ENCODE data around the gene SLC28A1.
A peak's percentile ranks its signal among the peaks of the same experiment; 100 is the strongest.

The SLC28A1 gene

DNA sequence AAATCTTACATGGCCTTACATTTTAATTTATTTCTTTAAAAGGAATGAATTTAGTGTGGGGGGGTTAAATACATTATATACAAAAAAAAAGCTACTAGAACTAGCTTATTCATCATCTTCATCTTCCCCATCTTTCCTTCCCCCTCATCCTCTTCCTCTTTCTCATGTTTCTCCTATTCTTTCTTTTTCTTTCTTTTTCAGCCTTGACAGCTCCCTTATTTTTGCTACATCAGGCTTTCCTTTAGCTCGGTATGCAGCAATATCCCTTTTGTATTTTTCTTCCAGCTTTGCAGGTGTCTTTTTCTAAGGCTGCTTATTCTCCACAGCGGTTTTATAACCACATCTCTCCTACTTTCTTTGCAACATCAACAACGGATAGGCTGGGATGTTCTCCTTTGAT is 55.9 kb downstream of the SLC28A1 start:
- DNase-seq (ENCODE audit: low spot score) = no peak

GRCh38 chr15:84942456-84942855 is 58.0 kb downstream of the SLC28A1 start:
- DNase-seq (ENCODE audit: low spot score) = no peak

DNA sequence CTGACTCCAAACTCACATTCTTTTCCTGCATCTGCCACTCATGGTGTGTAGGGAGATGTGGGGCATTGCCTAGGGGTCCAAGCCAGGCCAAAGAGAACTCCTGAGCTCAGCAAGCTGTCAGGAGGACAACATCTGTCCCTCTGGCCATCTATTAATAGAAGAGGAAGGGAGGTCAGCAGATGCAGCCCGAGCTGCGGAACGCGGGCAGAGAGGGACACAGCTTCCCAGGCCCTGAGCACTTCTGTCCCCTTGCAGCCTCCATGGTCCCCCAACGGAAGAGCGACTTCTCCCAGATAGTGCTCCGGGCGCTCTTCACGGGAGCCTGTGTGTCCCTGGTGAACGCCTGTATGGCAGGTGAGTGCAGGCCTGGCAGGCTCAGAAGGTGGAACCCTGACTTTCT is 59.8 kb downstream of the SLC28A1 start:
- no peak for DNase-seq (ENCODE audit: low spot score)

DNA sequence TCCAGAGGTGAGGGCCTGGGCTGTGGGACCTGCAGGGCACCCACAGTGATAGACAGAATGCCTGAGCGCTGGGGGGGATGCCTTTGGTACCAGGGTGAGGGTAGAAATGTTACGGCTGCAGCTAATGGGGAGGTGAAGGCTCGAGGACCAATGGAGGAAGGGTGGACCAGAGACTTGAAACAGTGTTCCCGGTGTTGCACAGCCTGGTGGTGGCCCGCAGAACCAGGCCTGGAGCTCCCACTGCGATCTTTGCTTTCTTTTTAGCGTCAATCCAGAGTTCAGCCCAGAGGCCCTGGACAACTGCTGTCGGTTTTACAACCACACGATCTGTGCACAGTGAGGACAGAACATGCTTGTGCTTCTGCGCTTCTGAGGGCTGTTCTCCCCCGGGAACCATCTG is 60.4 kb downstream of the SLC28A1 start:
- DNase-seq (ENCODE audit: low spot score) = no peak

- no peak for DNase-seq (ENCODE audit: low spot score)
These were observed 62.5 kb downstream of the SLC28A1 start for GRCh38 chr15:84946772-84947489.

DNA sequence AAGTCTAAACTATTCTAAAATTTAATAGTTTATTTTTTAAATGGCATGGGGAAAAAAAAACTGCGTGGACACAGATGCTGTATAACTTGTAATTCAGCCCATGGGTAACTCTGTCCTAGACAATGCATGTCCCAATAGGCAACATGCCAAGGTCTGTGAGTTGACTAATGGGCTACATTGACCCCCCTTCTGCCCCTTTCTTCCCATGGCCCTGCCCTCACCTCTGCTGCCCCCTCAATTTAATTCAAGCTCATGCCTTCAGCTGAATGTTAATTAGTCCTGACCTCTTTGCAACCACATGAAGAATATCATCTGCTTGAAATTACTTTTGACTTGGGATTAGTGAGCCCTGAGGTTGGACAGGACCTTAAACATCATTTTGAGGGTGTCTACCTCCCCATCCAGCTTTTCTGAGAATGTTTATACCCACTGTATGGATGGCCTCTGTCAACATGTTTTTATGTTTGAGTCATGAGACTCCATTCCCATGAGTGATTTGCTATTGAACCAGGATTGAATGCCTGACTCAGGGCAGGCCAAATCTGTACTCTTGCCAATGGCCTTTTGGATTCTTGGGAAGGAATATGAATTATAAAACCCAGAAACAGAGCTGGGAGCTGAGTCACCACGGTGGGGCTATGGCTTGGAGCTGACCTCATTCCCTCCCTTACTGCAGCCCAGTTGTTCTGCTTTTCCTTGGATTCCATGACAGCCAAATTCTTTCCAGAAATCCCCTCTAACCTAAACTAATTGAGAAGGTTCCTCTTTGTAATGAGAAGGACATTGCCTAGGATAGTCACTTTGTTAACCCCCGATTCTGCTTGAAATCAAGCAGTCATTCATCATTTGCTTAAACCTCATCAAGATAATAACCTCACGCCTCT is 63.7 kb downstream of the SLC28A1 start:
- no peak for DNase-seq (ENCODE audit: low spot score)

DNA sequence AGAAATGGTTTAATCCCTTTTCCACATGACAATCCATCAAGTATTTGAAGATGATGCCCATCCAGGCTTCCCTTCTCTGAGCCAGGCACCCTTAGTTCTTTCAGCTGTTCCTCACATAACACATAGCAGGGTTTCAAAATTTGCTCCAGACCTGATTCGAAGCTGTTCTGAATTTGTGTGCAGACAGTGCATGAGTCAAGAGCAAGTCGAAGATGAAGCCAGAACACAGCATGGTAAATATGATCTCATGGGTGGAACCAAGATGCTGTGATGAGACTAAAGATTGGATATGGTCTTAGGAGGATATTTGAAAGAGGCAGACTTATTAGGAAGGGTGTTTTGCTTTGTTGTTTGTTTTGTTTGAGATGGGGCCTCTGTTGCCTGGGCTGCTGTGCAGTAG is 64.6 kb downstream of the SLC28A1 start:
- no peak for DNase-seq (ENCODE audit: low spot score)

DNA sequence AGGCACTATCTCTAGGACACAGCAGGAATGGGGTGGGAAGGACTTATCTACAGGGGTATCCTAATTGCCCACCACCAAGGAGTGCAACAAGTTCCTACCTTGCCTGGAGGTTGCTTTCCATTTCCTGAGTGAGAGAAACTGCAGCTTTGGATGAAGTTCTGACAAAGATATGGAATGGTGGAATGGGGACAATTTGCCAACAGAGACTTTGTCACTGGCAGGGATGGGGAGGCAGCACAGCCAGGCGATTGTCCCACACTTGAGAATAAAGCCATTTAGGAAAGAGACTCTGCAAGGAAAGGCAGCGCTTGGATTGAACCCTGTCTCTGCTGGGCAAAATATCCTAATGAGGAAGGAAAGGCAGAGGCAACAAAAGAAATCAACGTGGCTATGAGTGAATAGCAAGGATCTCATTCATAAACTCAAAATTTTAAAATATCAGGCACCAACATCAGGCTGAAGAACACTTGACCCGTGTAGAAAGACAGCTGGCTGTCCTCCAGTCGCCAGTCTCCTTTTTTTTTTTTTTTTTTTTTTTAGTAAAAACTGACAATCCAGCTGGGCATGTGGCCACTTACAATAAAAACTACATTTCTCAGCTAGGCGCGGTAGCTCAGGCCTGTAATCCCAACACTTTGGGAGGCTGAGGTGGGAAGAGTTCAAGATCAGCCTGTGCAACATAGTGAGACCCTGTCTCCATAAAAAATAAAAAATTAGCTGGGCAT is 65.5 kb downstream of the SLC28A1 start:
- no peak for DNase-seq (ENCODE audit: low spot score)

DNA sequence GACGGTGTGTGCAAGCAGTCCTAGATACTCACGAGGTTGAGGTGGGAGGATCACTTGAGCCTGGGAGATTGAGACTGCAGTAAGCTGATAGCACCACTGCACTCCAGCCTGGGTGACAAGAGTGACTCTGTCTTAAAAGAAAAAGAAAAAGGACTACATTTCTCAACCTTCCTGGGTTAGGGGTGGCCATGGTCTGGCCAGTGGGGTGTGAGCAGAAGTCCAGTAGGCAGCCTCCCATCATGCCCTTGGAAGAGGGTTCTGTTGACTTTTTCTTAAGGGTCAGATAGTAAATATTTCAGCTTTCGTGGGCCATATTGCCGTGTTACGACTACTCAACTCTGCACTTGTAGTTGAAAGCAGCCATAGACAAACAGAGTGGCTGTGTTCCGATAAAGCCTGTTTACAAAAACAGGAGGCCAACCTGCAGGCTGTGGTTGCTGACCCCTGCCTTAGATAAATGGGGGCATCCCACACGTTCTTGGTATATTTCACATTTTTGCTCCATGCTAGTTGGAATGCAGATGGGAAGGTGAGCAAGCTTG is 66.2 kb downstream of the SLC28A1 start:
- DNase-seq (ENCODE audit: low spot score) = no peak

DNA sequence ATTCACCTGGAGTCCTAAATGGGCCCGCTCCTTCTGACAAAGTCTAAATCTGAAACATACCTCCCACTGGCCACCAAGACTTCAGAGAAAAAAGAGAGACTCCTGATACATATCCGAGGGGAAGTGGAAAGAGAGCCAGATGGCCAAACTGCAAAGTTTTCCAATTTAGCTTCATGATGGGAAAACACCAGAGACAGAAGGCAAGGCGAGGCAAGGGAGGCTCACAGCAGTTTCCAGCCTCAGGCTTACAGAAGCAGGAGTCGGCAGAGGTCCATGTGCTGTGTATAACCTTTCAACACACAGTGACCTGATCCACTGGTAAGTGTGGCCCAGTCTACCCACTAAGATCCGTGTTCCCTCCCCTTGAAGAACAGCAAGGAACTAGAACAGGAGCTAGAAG is 67.3 kb downstream of the SLC28A1 start:
- DNase-seq (ENCODE audit: low spot score) = no peak

GRCh38 chr15:84953136-84953535 is 68.7 kb downstream of the SLC28A1 start:
- no peak for DNase-seq (ENCODE audit: low spot score)

DNA sequence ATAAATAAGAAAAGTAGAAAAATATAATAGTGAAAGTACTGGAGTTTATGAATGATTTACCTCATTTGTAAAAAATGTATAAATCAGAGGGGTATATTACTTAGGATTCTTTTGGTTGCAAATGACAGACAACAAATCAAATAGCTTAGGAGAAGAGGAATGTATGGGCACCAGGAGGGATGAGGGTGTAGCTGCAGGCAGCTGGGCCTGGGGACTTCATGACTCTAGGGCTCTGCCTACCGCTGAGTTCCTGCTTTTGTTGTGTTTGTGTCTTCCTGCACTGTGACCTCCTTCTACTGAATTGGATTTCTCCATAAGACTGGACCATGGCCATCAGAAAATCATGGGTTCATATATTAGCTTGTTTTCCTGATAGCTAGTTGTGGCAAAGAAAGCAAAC is 69.3 kb downstream of the SLC28A1 start:
- DNase-seq (ENCODE audit: low spot score) = no peak

- peak; percentile 38 for DNase-seq (ENCODE audit: low spot score)
These were observed 70.8 kb downstream of the SLC28A1 start for GRCh38 chr15:84955089-84955848.

- no peak for DNase-seq (ENCODE audit: low spot score)
These were observed 71.7 kb downstream of the SLC28A1 start for GRCh38 chr15:84956199-84956598.

- no peak for DNase-seq (ENCODE audit: low spot score)
These were observed 76.1 kb downstream of the SLC28A1 start for GRCh38 chr15:84960391-84961113.

DNA sequence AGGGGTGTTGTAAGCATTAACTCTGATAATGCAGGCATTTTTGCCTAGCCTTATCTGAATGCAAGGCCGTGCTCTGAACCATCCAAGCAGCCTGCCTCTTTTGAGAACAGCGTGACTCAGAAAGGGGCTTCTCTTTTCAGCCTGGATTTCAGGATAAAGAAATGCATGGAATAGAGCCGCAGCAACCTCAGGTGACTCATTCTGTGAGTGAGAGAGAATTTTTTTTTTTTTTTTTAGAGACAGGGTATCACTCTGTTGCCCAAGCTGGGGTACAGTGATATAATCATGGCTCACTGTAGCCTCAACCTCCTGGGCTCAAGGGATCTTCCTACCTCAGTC is 76.6 kb downstream of the SLC28A1 start:
- no peak for DNase-seq (ENCODE audit: low spot score)

GRCh38 chr15:84961707-84962106 is 77.2 kb downstream of the SLC28A1 start:
- DNase-seq (ENCODE audit: low spot score) = no peak

GRCh38 chr15:84962955-84963354 is 78.5 kb downstream of the SLC28A1 start:
- no peak for DNase-seq (ENCODE audit: low spot score)

DNA sequence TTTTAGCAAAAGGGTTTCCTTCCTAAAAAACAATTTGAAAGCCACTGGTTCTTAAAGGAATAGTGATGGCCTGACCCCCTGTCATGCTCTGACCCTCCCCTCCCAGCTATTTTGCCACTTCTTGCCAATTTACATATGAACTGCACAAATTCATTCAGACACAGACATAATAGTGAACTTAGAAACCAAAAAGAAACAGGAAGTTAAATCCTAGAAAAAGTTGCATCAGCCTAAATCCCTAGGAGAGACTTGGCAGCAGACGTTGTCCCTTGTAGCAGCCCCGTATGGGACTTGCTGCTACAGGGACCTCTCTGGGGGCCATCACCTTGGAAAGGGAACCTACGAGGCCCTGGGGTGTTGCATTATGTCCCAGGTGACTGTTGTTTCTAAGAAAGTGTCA is 82.9 kb downstream of the SLC28A1 start:
- DNase-seq (ENCODE audit: low spot score) = no peak

DNA sequence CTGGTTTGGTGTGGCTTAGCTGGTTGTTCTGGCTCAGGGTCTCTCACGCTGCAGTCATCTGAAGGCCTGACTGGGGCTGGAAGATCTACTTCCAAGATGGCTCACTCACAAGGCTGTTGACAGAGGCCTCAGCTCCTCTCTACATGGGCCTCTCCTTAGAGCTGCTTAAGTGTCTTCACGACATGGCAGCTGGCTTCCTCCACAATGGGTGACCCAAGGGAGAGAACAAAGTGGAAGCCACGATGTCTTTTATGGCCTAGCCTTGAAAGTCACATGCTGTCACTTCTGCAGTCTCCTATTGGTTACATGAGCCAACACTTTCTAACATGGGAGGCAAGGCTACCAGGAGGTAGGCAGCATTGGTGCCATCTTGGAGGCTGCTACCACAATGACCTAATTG is 83.8 kb downstream of the SLC28A1 start:
- DNase-seq (ENCODE audit: low spot score) = no peak

- DNase-seq (ENCODE audit: low spot score) = no peak
These were observed 84.8 kb downstream of the SLC28A1 start for GRCh38 chr15:84969257-84969656.

Data from CD4-positive, alpha-beta T cell treated with Interleukin-6 at 100 ng/mL for 8 hours (primary cell).